HG02852 (cell line): Measurements from ENCODE around the gene STEAP3.

Source experiments
- ATAC-seq: cut with Tn5 transposase; IDR thresholded peaks from one replicate; pipeline ENCODE4 v1.9.1; 2021; ENCODE audit warnings: mild to moderate bottlenecking, moderate library complexity; ENCODE audit not compliant: unreplicated experiment

Gene STEAP3

GRCh38 chr2:119245841-119246230 is 22.2 kb downstream of the STEAP3 start:
- ATAC-seq: no peak

DNA sequence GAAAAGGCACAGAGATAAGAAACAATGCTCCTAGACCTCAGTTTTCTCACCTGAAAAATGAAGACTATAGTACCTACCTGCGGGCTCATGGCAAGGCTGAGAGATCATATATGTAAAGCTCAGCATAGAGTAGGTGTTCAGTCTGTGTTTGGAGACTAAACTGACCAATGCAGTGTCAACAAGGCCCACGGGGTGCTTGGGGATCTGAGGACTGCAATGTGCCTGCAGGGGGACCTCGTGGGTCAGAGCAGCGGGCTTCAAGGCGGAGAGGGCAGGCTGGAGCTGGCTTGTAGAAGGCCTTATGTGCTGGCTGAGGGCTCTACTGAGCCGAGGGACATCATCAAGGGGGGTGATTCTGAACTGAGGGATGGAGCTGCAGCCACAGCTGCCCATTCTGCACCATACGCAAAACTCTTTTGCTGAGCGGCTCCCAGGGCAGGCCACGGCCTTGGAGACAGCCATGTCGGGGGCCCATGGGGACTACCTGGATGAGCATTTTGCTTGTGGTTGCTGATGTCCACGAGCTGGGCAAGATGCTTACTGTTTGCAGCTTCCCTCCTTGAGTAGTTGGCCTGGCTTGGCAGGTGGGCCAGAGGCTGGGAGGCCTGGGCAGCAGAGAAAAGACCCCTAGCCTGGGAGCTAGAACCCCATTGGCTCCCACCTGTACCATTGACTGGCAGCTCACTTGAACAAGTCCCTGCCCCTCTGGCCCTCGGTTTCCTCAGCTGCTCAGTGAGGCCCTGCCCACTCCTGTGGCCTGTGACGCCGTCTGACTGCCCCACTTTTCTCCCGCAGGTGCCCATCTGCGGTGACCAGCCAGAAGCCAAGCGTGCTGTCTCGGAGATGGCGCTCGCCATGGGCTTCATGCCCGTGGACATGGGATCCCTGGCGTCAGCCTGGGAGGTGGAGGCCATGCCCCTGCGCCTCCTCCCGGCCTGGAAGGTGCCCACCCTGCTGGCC is 23.5 kb downstream of the STEAP3 start:
- no peak for ATAC-seq

- ATAC-seq: no peak
Measured at GRCh38 chr2:119247844-119248271, 24.2 kb downstream of the STEAP3 start.

GRCh38 chr2:119248311-119248710 is 24.7 kb downstream of the STEAP3 start:
- ATAC-seq: no peak

GRCh38 chr2:119248751-119249150 is 25.1 kb downstream of the STEAP3 start:
- ATAC-seq: no peak

- ATAC-seq: no peak
Measured at GRCh38 chr2:119249311-119249710, 25.7 kb downstream of the STEAP3 start.

- no peak for ATAC-seq
Measured at GRCh38 chr2:119249855-119250717, 26.5 kb downstream of the STEAP3 start.

DNA sequence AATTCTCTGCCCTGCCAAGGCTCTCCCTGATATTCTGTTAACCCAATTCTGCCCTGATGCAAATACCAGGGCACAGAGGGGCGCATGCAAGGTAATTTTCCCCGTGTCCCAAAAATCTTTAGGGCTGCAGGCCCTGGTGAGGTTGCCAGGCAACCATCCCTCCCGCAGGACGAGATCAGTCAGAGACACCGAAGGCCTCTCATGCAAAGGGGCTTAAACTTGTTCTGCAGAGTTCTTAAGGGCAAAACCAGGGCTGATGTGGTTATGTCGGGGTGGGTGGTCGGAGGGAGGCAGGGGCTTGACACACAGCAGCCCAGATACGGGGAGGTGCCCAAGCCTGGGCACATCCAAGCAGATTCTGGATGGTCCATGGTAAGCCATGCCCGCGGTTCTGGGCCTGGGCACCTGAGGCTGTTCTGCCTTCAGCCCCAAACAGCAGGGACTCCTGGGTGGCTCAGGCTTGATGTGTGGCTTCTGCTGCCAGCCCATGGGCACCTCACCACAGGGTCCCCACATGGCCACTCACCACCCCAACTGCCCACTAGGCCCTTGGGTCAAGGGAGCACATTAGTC is 27.2 kb downstream of the STEAP3 start:
- no peak for ATAC-seq

DNA sequence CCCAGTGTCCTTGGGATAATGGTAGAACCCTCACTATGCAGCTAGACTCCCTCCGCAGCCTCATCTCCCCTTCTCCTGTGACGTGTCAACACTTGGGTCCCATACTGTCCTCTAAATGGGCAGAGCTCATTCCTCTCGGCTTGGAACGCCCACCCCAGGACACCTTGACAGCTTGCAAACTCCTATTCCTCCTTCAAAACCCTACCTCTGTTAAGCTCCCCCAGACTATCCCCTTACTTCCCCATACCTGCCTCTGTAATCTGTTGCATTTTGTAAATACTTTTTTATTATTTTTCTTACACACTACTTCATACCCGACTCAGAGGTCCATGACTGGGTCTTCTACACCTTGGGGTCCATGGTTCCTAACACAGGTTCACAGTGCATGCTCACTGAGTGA is 28.0 kb downstream of the STEAP3 start:
- no peak for ATAC-seq

DNA sequence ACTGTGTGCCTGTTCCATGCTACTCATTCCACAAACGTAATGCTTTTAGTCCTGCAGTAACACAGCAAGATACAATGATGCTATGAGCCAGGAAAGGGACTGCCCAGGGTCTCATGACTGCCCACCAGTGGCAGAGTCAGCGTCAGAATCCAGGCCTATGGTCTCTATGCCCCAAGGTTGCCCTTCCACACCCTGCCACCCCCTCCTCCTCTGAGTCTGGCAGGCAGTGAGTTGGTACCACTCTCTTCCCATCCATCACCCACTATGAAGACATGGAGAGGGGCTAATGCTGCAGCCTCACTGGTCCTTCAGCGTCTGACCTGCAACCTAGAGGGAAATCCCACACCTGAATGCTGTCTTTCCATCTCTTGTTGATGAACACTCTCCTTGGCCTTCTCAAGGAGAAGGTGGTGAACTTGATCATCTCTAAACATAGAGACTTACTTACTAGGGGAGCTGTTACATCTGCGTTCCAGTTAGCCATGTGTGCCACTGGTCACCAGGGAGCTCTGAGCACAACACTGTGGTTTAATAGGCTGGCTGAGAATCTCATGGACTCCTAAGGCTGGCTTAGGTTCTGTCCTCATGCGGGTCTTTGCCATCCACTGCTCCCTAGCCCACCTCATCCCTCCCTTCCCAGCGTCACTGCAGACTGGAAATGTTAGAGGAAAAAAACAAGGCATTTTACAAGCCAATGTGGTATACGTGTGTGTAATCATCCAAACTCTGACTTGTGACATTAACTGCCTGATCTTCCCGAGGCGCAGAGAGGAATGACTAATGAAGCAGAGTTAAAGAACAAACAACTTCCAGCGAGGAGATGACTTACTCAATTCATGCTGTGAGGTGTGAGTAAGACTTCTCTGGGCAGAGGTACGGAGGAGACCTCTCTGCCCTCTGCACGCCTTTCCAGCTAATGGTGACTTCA is 28.8 kb downstream of the STEAP3 start:
- ATAC-seq: no peak

DNA sequence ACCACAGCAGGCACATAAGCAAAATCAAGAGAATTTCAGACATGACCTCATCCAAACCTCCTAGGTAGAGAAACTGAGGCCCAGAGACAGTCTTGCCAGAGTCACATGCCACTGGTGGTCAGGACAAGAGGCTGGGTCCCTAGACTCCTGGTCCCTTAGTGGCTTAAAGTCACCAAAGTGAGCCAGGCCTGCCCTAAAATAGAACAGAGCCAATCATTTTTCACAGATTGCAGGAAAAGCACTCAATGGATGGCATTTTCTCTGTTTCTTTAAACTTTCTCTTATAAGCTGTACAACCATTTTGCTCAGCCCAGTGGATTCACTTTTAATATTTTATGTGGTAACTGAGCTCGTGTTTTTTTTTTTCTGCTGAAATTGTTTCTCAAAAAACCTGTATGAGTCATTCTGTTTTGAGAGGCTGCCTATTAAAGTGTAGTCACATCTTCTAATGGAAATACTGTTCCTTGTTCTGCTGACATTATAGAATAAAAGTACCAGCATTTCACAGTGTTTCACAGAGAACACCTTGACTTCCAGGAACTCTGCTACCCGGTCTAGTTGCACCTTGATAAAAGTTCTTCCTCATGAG is 29.6 kb downstream of the STEAP3 start:
- ATAC-seq: no peak

- ATAC-seq: no peak
Measured at GRCh38 chr2:119253760-119254600, 30.3 kb downstream of the STEAP3 start.

GRCh38 chr2:119254601-119255080 is 31.0 kb downstream of the STEAP3 start:
- ATAC-seq: no peak

DNA sequence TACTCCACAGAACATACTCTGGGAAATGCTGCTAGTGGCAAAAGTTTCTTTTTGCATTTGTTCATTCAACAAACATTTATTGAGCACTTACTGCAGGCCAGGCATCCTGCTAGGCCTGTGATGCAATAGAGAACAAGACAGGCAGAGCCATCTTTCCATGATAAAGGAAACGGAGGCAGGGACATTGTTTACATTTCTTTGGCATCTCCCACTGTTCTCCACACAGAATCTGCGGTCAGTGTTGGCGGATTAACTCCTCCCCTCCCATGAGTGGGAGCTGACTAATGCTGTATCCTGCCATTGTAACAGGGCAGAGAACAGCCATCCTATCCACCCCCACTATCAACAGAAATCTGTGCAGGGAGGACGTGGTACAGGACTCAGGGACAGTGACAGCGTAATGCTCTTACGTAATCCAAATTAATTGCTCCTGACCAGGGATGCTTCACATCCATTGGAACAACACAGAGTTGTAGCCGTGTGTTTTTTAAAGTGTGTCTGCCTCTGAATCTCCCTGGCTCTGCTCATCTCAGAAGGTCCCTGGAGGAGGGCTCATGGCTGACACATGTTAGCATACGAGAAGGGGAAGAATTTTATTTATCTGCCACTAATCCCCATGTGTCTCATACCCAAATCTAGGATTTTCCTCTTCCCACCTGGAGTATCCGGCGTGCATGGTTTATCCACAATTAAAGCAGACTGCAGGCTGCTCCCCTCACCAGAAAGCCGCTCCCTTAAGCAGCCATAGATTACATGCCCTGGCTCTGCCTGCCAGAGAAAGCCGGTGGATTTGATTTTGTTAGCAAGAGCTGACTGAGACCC is 32.3 kb downstream of the STEAP3 start:
- no peak for ATAC-seq

DNA sequence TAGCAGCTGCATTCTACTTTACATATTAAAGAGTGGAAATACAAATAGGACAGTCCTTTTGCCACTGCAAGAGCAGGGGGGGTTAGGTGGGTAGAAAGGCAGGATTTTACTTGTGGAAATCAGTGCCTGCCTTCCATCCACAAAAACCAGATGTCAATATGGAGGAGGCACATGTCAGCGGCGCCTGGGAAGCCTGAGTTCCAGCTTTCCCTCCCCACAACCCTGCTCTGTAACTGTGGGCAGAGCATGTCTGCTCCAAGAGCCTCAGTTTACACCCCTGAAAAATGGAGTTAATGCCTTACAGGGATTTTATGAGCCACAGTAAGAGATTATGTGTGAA is 32.9 kb downstream of the STEAP3 start:
- no peak for ATAC-seq

GRCh38 chr2:119257198-119257597 is 33.6 kb downstream of the STEAP3 start:
- no peak for ATAC-seq

GRCh38 chr2:119259296-119259860 is 35.7 kb downstream of the STEAP3 start:
- ATAC-seq: no peak
